HEK293T (cell line): ENCODE data around the gene DRAM2.

Experiments
- CTCF ChIA-PET: fragments of 350-600 bp; formaldehyde crosslinking; extraction: SDS; loops from one replicate; lab custom pipeline; 2021; ENCODE audit warnings: antibody characterized with exemption, inconsistent platforms; lab: Yijun Ruan, JAX
- POLR2A ChIA-PET: fragments of 350-600 bp; formaldehyde crosslinking; extraction: SDS; loops from one replicate; lab custom pipeline; 2020; ENCODE audit warnings: antibody characterized with exemption, inconsistent platforms; lab: Yijun Ruan, JAX
- DNase-seq: peaks from one replicate; pipeline ENCODE4 v3.0.0; 2012; ENCODE audit warnings: mixed read lengths; ENCODE audit errors: extremely low spot score
- ARNT ChIP-seq: fragments of 450-650 bp; IDR thresholded peaks from 2 replicates; pipeline ENCODE4 v1.6.1; 2017; ENCODE audit warnings: mild to moderate bottlenecking
- BHLHE40 ChIP-seq: fragments of 450-650 bp; IDR thresholded peaks from 2 replicates; pipeline ENCODE4 v1.6.1; 2016; ENCODE audit warnings: mild to moderate bottlenecking, moderate library complexity, borderline replicate concordance
- CTBP1 ChIP-seq: fragments of 450-650 bp; IDR thresholded peaks from 2 replicates; pipeline ENCODE4 v1.6.1; 2016; ENCODE audit warnings: borderline replicate concordance
- ELF4 ChIP-seq: fragments of 450-650 bp; IDR thresholded peaks from 2 replicates; pipeline ENCODE4 v1.6.1; 2017; ENCODE audit warnings: antibody characterized with exemption
- FOXA1 ChIP-seq: fragments of 450-650 bp; IDR thresholded peaks from 2 replicates; pipeline ENCODE4 v1.6.1; 2016; ENCODE audit warnings: mild to moderate bottlenecking
- FOXK2 ChIP-seq: fragments of 450-650 bp; IDR thresholded peaks from 2 replicates; pipeline ENCODE4 v1.6.1; 2016; ENCODE audit warnings: mild to moderate bottlenecking
- FOXM1 ChIP-seq: fragments of 450-650 bp; IDR thresholded peaks from 2 replicates; pipeline ENCODE4 v1.6.1; 2017; ENCODE audit warnings: mild to moderate bottlenecking, borderline replicate concordance
- HDGF ChIP-seq: fragments of 450-650 bp; IDR thresholded peaks from 2 replicates; pipeline ENCODE4 v1.6.1; 2017; ENCODE audit warnings: antibody characterized with exemption, borderline replicate concordance
- L3MBTL2 ChIP-seq: fragments of 450-650 bp; conservative IDR thresholded peaks from 2 replicates; pipeline ENCODE4 v1.6.1; 2016; ENCODE audit warnings: mild to moderate bottlenecking
- LEF1 ChIP-seq: fragments of 450-650 bp; IDR thresholded peaks from 2 replicates; pipeline ENCODE4 v1.6.1; 2017; ENCODE audit warnings: mild to moderate bottlenecking, borderline replicate concordance
- NFRKB ChIP-seq: fragments of 450-650 bp; IDR thresholded peaks from 2 replicates; pipeline ENCODE4 v1.6.1; 2016; ENCODE audit warnings: mild to moderate bottlenecking, moderate library complexity
- PKNOX1 ChIP-seq: fragments of 450-650 bp; IDR thresholded peaks from 2 replicates; pipeline ENCODE4 v1.6.1; 2016
- SP1 ChIP-seq: fragments of 450-650 bp; IDR thresholded peaks from 2 replicates; pipeline ENCODE4 v1.6.1; 2017
- SUZ12 ChIP-seq: fragments of 450-650 bp; IDR thresholded peaks from 2 replicates; pipeline ENCODE4 v1.6.1; 2016; ENCODE audit warnings: mild to moderate bottlenecking
- TARDBP ChIP-seq: fragments of 450-650 bp; IDR thresholded peaks from 2 replicates; pipeline ENCODE4 v1.6.1; 2016
- ZNF384 ChIP-seq: fragments of 450-650 bp; IDR thresholded peaks from 2 replicates; pipeline ENCODE4 v1.6.1; 2016

The DRAM2 gene

GRCh38 chr1:111116496-111116895, 23.4 kb downstream of the DRAM2 start:
- no peak for DNase-seq
- ChIA-PET POLR2A (no interaction called here), CTCF (no interaction called here)
- TF ChIP-seq FOXA1 (no peak), BHLHE40 (no peak), FOXM1 (no peak), L3MBTL2 (no peak), ZNF384 (no peak), LEF1 (no peak), NFRKB (no peak), CTBP1 (no peak), SP1 (no peak), SUZ12 (no peak), ARNT (no peak), FOXK2 (no peak)

DNA sequence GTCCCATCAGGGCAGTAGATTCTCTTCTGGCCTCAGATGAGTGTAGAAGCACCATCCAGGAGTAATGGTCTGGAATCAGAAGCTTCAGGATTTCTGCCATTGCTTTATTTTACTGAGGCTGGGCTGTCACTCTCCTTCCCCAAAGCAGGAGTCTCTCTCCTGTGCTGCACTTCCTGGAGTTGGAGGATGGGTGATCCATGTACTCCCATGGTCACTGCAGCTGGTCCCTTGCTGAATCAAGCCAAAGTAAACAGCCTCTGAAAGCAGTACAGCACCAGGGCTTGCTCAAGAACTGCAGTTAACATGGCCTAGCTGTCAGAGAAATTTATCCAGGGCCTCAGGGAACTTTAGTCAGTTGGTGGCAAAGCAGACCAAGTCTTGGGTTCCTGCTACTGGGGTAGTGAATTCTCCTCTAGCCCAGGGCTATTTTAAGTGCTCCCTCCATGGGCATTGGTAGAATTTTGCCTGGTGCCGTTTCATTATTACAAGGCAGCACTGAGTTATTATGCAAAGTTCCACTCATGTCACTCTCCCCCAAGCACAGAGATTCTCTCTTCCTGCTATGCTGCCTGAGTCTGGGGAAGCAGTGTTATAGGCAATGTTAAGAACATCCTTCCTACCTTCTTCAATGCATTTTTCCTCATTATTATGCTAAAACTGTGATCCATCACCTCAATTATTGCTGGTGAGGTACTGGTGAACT, 29.5 kb downstream of the DRAM2 start:
- ChIA-PET CTCF (no interaction called here), POLR2A (no interaction called here)
- DNase-seq = no peak
- TF ChIP-seq NFRKB (no peak), HDGF (no peak), PKNOX1 (no peak), SUZ12 (no peak), ELF4 (no peak), ZNF384 (no peak), FOXM1 (no peak), FOXA1 (no peak), BHLHE40 (no peak), SP1 (no peak), ARNT (no peak), CTBP1 (no peak), FOXK2 (no peak), TARDBP (no peak)

- ChIA-PET CTCF (no interaction called here), POLR2A (no interaction called here)
- DNase-seq = no peak
- no peak for TF ChIP-seq SUZ12
- TF ChIP-seq ZNF384 = no peak
- no peak for TF ChIP-seq ELF4
- TF ChIP-seq TARDBP = no peak
- TF ChIP-seq FOXA1 = no peak
- no peak for TF ChIP-seq BHLHE40
- no peak for TF ChIP-seq CTBP1
- no peak for TF ChIP-seq ARNT
- TF ChIP-seq FOXM1 = no peak
- no peak for TF ChIP-seq LEF1
- TF ChIP-seq FOXK2 = no peak
- no peak for TF ChIP-seq PKNOX1
- TF ChIP-seq NFRKB = no peak
- no peak for TF ChIP-seq SP1
Measured at GRCh38 chr1:111104981-111105380, 34.9 kb downstream of the DRAM2 start.

DNA sequence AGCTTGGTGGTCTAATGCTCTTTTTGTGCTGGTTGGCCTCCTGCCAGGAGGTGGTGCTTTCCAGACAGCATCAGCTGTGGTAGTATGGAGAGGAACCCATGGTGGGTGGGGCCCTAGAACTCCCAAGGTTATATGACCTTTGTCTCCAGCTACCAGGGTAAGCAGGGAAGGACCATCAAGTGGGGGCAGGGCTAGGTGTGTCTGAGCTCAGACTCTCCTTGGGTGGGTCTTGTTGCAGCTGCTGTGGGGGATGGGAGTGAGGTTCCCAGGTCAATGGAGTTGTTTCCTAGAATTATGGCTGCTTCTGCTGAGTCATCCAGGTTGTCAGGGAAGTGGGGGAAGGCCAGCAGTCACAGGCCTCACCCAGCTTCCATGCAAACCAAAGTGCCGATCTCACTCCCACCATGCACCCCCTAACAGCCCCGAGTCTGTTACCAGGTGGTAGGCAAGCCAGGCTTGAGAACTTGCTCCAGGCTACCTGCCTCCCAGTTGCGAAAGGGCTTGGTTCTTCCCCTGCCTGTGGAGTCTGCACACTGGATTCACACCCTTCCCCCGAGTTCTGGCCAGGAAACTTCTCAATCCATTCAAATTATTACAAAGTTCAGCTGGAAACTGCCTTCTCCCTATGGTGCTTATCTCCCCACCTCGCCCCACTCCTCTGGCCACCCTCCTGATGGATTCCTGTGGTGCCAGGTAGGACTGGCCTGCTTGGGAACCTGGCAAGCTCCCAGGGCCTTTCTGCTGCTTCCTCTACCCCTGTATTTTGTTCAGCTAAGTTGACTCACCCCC, 37.8 kb downstream of the DRAM2 start:
- CTCF ChIA-PET = no interaction called here

GRCh38 chr1:111099289-111099688, 40.6 kb downstream of the DRAM2 start:
- CTCF ChIA-PET = no interaction called here
- POLR2A ChIA-PET = no interaction called here
- no peak for DNase-seq

More for the DNA sequence above, 37.8 kb downstream of the DRAM2 start:
- no peak for DNase-seq
- no peak for TF ChIP-seq BHLHE40
- TF ChIP-seq TARDBP = no peak
- TF ChIP-seq NFRKB = no peak
- POLR2A ChIA-PET = no interaction called here

More at GRCh38 chr1:111099289-111099688, 40.6 kb downstream of the DRAM2 start:
- TF ChIP-seq LEF1 (no peak), FOXM1 (no peak), FOXA1 (no peak), PKNOX1 (no peak), TARDBP (no peak), BHLHE40 (no peak), HDGF (no peak), L3MBTL2 (no peak), ELF4 (no peak), ARNT (no peak), NFRKB (no peak), SUZ12 (no peak)
